GM12864 (cell line): Measurements from ENCODE around the gene TRAT1.

Source experiments
- DNase-seq: peaks from one replicate; pipeline ENCODE4 v3.0.0-alpha.2; 2011; ENCODE audit warnings: low read depth
- H3K4me3 ChIP-seq: 2 replicates; pipeline ENCODE4 v1.5.1; 2011; ENCODE audit warnings: mild to moderate bottlenecking, low read depth, low read length, control low read depth
- CTCF ChIP-seq: IDR thresholded peaks from 2 replicates; pipeline ENCODE4 v1.5.1; 2011; ENCODE audit warnings: low read depth, mild to moderate bottlenecking, moderate library complexity, low read length, control low read depth, inconsistent platforms; ENCODE audit errors: missing control alignments

Gene TRAT1

GRCh38 chr3:108822123-108822897, at the start of gene TRAT1:
TSS of gene TRAT1 (plus strand) at chr3:108822786. CDS start at chr3:108822928, 142 bp downstream.
- H3K4me3 ChIP-seq, result no peak within 1 kb of the TSS
- no peak for TF ChIP-seq CTCF
- DNase-seq, result no peak

- H3K4me3 ChIP-seq, result no peak overlapping the region
- TF ChIP-seq CTCF, result no peak
- no peak for DNase-seq
These were observed 46.9 kb upstream of the TRAT1 start for GRCh38 chr3:108775649-108776048.

GRCh38 chr3:108779496-108779895, 43.1 kb upstream of the TRAT1 start:
- no peak for DNase-seq
- TF ChIP-seq CTCF, result no peak
- no peak overlapping the region for H3K4me3 ChIP-seq

- no peak for DNase-seq
- H3K4me3 ChIP-seq, result no peak overlapping the region
- TF ChIP-seq CTCF, result no peak
These were observed 42.4 kb upstream of the TRAT1 start for GRCh38 chr3:108780235-108780634.

GRCh38 chr3:108791473-108791872, 31.1 kb upstream of the TRAT1 start:
- H3K4me3 ChIP-seq, result no peak overlapping the region
- no peak for DNase-seq
- no peak for TF ChIP-seq CTCF

- TF ChIP-seq CTCF, result no peak
- no peak overlapping the region for H3K4me3 ChIP-seq
- DNase-seq, result no peak
These were observed 18.1 kb upstream of the TRAT1 start for GRCh38 chr3:108804437-108804836.

GRCh38 chr3:108804966-108805365, 17.6 kb upstream of the TRAT1 start:
- no peak for TF ChIP-seq CTCF
- no peak for DNase-seq
- H3K4me3 ChIP-seq, result no peak overlapping the region
